GM10847 (cell line): ENCODE results near the gene SMNDC1.
A peak's percentile ranks its signal among the peaks of the same experiment; 100 is the strongest.

Experiments
- POLR2A ChIP-seq: IDR thresholded peaks from 2 replicates; pipeline ENCODE4 v1.6.1; 2011; ENCODE audit not compliant: insufficient read length; ENCODE audit errors: extremely low read depth

Gene SMNDC1

DNA sequence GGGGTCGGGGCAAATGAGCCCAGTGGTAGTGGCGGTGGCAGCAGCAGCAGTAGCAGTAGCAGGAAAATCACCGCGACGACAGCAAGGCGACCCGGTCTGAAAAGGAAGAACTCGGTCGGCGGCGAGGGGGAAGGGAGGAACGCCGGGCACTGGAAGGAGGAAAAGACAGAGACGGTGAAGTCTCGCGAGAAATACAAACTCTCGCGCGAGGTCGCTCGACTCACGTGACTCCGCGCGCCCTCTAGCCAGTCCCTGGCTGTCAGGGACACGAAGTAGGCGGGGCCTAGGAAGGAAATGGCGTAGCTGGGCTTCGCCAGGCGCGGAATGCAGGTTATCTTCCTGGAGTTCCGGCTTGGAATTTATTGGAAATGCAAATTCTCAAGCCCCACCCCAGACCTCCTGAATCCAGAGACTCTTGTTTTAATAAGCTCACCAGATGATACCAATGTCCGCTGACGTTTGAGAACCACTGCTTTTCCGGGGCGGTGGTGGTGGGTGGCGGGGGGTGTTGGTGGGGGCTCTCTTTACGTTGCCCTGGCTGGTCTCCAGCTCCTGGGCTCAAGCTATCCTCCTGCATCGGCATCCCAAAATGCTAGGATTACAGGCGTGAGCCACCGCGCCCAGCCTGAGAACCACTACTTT lies at the start of gene SMNDC1:
Gene SMNDC1 (minus strand): TSS at position 141 of the 642 bp plus-strand sequence. CDS start 1,333 bp downstream, outside the sequence.
- peak; percentile 75 for TF ChIP-seq POLR2A

DNA sequence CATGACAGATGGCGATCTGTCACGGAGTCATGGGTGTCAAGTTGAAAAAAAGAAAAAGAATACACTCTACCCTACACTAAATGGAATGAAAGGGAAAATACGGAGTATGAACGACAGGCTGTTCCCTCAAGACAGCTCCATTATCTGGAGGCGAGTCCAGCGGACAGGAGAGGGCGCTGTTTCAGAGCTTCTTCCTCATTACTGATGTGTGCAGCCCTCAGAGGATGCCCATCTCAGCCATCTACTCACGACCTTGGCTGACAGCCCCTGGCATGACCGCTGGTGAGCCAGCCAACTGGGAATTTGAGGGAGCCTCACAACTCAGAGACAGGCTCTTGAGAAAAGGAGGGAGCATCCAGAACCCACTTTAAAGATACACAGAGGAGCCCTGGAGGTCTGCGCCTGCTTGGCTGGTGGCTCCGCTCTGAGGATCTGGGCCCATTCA lies 49.6 kb upstream of the SMNDC1 start:
- TF ChIP-seq POLR2A: no peak

DNA sequence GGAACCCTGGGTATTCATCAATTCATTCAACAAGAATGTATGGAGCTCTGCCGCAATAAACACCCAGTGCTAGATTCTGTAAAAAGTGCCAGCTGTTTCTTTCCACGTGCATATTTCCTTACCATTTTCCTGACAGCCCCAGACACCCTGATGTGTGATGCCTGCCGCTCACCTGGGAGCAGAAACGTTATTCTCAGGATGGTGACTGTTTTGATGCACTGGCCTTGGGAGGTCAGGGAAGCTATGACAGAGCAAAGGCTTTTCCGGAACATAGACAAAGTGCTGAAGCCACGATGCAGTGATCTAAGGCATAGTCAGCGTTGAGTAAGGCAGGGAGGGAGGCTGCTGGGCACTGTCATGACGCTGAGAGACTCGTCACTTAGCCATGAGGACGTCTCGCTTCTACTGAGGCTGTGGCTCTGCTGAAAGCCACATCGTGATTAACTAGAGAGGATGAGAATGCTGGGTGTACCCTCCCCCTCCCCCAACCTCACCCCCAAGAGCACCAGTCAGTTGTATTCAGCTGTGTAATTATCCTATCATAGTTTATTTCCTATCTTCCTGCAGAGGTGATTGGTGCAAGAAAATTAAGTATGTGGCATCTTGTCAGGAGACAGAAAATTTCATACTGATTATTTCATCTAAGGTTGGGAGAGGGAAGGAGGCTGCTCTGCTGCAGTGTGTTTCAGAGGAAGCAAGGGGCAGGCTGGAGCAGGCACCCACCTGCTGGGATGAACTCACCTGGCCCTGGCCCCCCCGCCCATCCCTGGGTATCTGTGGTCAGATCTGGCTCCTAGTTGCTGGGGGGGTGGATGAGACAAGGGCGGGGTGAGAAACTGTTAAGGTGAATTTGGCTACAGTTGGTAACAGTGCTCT lies 48.8 kb upstream of the SMNDC1 start:
- TF ChIP-seq POLR2A: no peak

- TF ChIP-seq POLR2A: no peak
Measured at GRCh38 chr10:110352930-110353243, 48.2 kb upstream of the SMNDC1 start.

DNA sequence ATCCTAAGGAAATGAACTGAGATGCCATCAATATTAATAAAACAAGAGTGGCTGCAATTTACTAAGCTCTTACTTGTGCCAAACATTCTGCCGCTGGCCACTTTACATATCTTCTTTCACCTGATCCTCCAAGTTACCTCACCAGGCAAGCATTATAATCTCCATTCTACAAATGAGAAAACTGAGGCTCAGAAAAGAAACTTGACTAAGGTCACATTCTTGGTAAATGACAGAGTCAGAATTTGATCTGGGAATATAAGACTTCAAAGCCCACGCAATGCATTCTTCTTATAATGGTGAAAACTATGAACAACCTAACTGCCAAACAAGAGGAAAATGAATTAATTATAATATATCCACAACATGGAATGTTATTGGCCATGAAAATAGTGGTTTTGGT lies 46.1 kb upstream of the SMNDC1 start:
- TF ChIP-seq POLR2A: no peak

GRCh38 chr10:110349831-110350230 lies 45.1 kb upstream of the SMNDC1 start:
- no peak for TF ChIP-seq POLR2A

- TF ChIP-seq POLR2A: no peak
Measured at GRCh38 chr10:110349386-110349785, 44.7 kb upstream of the SMNDC1 start.

GRCh38 chr10:110348336-110348735 lies 43.6 kb upstream of the SMNDC1 start:
- no peak for TF ChIP-seq POLR2A

- no peak for TF ChIP-seq POLR2A
Measured at GRCh38 chr10:110346914-110347313, 42.2 kb upstream of the SMNDC1 start.

DNA sequence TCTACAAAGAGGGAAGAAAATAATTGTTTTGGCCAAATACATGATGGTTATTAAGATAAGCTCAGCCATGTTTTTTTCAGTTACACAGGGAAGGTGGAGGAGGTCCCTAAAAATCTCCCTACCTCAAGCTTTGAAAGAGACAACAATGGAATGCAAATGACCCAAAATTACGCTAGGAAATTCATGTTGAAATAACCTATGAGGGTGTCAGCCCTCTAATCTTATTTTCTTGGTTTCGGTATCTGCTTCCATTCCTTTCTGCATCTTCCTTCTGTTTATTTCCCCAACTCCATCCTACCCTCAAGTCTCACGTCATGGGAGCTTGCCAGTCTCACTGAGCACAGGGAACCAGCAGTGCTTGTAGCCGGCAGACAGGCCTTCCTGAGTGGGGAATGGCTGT lies 40.6 kb upstream of the SMNDC1 start:
- no peak for TF ChIP-seq POLR2A

GRCh38 chr10:110344622-110345021 lies 39.9 kb upstream of the SMNDC1 start:
- no peak for TF ChIP-seq POLR2A

- no peak for TF ChIP-seq POLR2A
Measured at GRCh38 chr10:110343947-110344346, 39.2 kb upstream of the SMNDC1 start.

DNA sequence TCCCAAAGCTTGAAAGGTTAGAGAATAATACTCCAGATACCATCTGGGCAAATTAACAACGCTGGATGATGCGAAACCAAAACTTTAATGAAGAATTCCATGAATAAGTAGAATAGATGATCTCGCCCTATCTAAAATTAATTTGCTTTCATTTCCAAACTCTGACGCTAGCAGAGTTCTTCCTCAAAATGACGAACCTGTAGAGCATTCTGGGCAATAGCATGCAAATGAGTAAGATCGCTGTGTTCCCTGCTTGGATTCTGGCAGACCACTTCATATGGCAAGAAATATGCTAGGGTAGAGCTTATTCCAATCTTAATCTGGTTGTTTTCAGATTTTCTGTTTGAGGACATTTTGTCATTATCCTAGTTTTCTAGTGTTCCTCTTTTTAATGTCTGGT lies 36.1 kb upstream of the SMNDC1 start:
- TF ChIP-seq POLR2A: no peak

GRCh38 chr10:110340122-110340521 lies 35.4 kb upstream of the SMNDC1 start:
- TF ChIP-seq POLR2A: no peak

DNA sequence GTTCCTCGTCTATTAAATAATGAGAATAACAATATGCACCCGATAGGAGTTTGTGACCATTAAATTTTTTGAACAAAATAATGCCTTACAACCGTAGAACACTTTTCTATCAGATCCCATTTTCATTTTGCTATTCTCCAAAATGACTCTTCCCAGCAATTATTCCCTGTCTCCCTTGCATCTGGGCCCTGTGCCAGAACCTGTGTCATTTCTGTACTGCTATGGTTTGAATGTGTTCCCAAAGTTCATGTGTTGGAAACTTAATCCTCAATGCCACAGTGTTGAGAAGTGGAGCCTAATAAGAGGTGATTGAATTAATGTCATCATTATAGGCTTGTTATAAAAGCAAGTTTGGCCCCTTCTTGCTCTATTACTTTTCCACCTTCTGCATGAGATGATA lies 33.2 kb upstream of the SMNDC1 start:
- TF ChIP-seq POLR2A: no peak

GRCh38 chr10:110337401-110337800 lies 32.7 kb upstream of the SMNDC1 start:
- no peak for TF ChIP-seq POLR2A
